Small intestine (tissue), 16 donors: ENCODE measurements around the gene SPTY2D1. TPM values are rescaled to one million over a fixed set of nuclear protein-coding genes. Genes with fewer than 3 reads are reported as not detected.
A peak's percentile ranks its signal among the peaks of the same experiment; 100 is the strongest.
"Not testable (repeated sequence)": the region's sequence is repeated elsewhere in the genome, so short reads cannot be mapped to it uniquely, and the experiment has no call there.

Experiments
- DNase-seq, 2 donors: peaks; one replicate each; pipeline versions ENCODE4 v3.0.0 to v3.0.0-alpha.2; 2013
- FAIRE-seq: peaks from 2 replicates; lab custom pipeline; 2012; peaks lifted over from hg19 to GRCh38; lab: Jason Lieb, UNC
- H3K27ac ChIP-seq, 3 donors: one replicate each; pipeline ENCODE4 v1.5.1; 2013; ENCODE audit warnings: low read length in 2 of 3, mild to moderate bottlenecking in 2 of 3, control low read depth in 1 of 3, inconsistent platforms in 1 of 3, low read depth in 1 of 3, moderate library complexity in 1 of 3
- H3K27me3 ChIP-seq, 3 donors: one replicate each; pipeline ENCODE4 v1.6.1; 2013; ENCODE audit warnings: low read length in 3 of 3, inconsistent platforms in 1 of 3; ENCODE audit not compliant: control insufficient read depth in 3 of 3, insufficient read depth in 3 of 3
- H3K36me3 ChIP-seq, 3 donors: one replicate each; pipeline ENCODE4 v1.6.1; 2013; ENCODE audit warnings: low read length in 3 of 3, inconsistent platforms in 1 of 3, low read depth in 1 of 3, mild to moderate bottlenecking in 1 of 3, moderate library complexity in 1 of 3; ENCODE audit not compliant: control insufficient read depth in 3 of 3, insufficient read depth in 2 of 3
- H3K4me1 ChIP-seq, 3 donors: one replicate each; pipeline ENCODE4 v1.6.1; 2013; ENCODE audit warnings: low read length in 2 of 3, inconsistent platforms in 1 of 3, low read depth in 1 of 3, mild to moderate bottlenecking in 1 of 3, moderate library complexity in 1 of 3; ENCODE audit not compliant: control insufficient read depth in 3 of 3, insufficient read depth in 2 of 3
- H3K4me3 ChIP-seq, 3 donors: one replicate each; pipeline ENCODE4 v1.5.1; 2013; ENCODE audit warnings: low read length in 3 of 3, control low read depth in 1 of 3, inconsistent platforms in 1 of 3, low read depth in 1 of 3, mild to moderate bottlenecking in 1 of 3, moderate library complexity in 1 of 3
- H3K9me3 ChIP-seq, 2 donors: one replicate each; pipeline ENCODE4 v1.6.1; 2013; ENCODE audit warnings: low read depth in 1 of 2, low read length in 1 of 2; ENCODE audit not compliant: control insufficient read depth in 2 of 2, insufficient read depth in 1 of 2
- WGBS, 3 donors: extraction: QIAGEN DNeasy Blood & Tissue Kit; methylation state at CpG; one replicate each; pipeline ENCODE4 v1.1.7; 2013; 5-methylcytosine and 5-hydroxymethylcytosine counted together
- long read RNA-seq, 10 donors: transcript quantifications; one replicate each; lab custom pipeline, GENCODE V29; 2026
- polyA plus RNA-seq, 4 donors: library from polyadenylated mRNA; stranded (reverse) in 3 of 4; unstranded in 1 of 4; fragments of 200-250 nt in 3 of 4; fragments of 120-200 nt in 1 of 4; gene quantifications; one replicate each; pipeline versions ENCODE4 v1.2.1 to v1.2.3, GENCODE V29; 2013
- donor health status: healthy with polysubstance abuse.
- donor health status: control.
- donor health status: control.
- donor health status: Bipolar disorder and iron deficiency.
- donor health status: healthy.

Gene SPTY2D1
- polyA plus RNA-seq: 10 to 100 TPM in 1 of 4 donors, 1 to 10 TPM in 3; 5.8 to 16.5 (median 6.5) TPM
- long read RNA-seq, donor 1, full-length matches to known transcripts: 3 of 13 reads
- long read RNA-seq, donor 1, partial matches to known transcripts: 10 of 13 reads
- long read RNA-seq, donor 1, other reads (novel, unspliced or antisense): 0 of 13 reads
- long read RNA-seq, donor 2: 0 reads
- long read RNA-seq, donor 3: 0 reads
- long read RNA-seq, donor 4: 0 reads
- long read RNA-seq, donor 5: 0 reads
- long read RNA-seq, donor 6, full-length matches to known transcripts: 1 of 1 reads
- long read RNA-seq, donor 6, partial matches to known transcripts: 0 of 1 reads
- long read RNA-seq, donor 6, other reads (novel, unspliced or antisense): 0 of 1 reads
- long read RNA-seq, donor 7: 0 reads
- long read RNA-seq, donor 8: 0 reads
- long read RNA-seq, donor 9: 0 reads
- long read RNA-seq, donor 10, full-length matches to known transcripts: 1 of 7 reads
- long read RNA-seq, donor 10, partial matches to known transcripts: 6 of 7 reads
- long read RNA-seq, donor 10, other reads (novel, unspliced or antisense): 0 of 7 reads

GRCh38 chr11:18634140-18635032, at the start of gene SPTY2D1:
Gene SPTY2D1 (minus strand): TSS chr11:18634342. CDS start chr11:18634257, 85 bp downstream.
- DNase-seq: peak; percentile 100
- Histone ChIP-seq H3K27ac (peak within 1 kb of the TSS; percentile 78 to 100 (median 96)), H3K9me3 (no peaks in the 10 kb centered on the region), H3K27me3 (no peaks in the 10 kb centered on the region), H3K4me3 (peak within 1 kb of the TSS; percentile 65 to 93 (median 75)), H3K36me3 (no peaks in the 10 kb centered on the region), H3K4me1 (peaks cover 0 to 5% (median 4%) of the 10 kb centered on the region in 3 donors)
- FAIRE-seq: no peak
- 0% methylated on average over 53 to 60 of the region's 60 CpGs for whole genome bisulfite sequencing, 3 donors

GRCh38 chr11:18682466-18682865, 48.3 kb upstream of the SPTY2D1 start:
- FAIRE-seq: no peak
- Histone ChIP-seq H3K4me3 (no peak overlapping the region), H3K36me3 (no peaks in the 10 kb centered on the region), H3K9me3 (no peaks in the 10 kb centered on the region), H3K27me3 (no peaks in the 10 kb centered on the region), H3K27ac (no peak overlapping the region), H3K4me1 (no peaks in the 10 kb centered on the region)
- WGBS, 3 donors: 90 to 99% (median 91%) methylated on average over 3 of the region's 3 CpGs
- no peak for DNase-seq

DNA sequence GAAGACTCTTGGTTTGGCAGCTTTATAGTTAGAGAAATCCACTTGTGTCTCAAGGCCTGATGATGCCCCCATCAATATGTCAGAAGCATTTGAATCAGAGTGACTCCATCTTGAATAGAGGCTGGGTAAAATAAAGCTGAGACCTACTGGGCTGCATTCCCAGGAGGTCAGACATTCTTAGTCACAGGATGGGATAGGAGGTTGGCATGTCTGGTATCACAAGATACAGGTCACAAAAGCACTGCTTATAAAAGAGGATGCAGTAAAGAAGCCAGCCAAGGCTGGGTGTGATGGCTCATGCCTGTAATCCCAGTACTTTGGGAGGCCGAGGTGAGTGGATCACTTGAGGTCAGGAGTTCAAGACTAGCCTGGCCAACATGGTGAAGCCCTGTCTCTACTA, 47.8 kb upstream of the SPTY2D1 start:
- H3K27me3 ChIP-seq, H3K36me3 ChIP-seq, DNase-seq, H3K27ac ChIP-seq, H3K4me3 ChIP-seq, FAIRE-seq, H3K9me3 ChIP-seq, H3K4me1 ChIP-seq: not testable (repeated sequence)
- 60 to 95% (median 92%) methylated on average over 1 of the region's 1 CpG for WGBS, 3 donors

- H3K36me3 ChIP-seq: no peaks in the 10 kb centered on the region
- H3K4me1 ChIP-seq: no peaks in the 10 kb centered on the region
- 80 to 90% (median 81%) methylated on average over 3 of the region's 3 CpGs for WGBS, 3 donors
- FAIRE-seq: no peak
- H3K4me3 ChIP-seq: no peak overlapping the region
- H3K9me3 ChIP-seq: no peaks in the 10 kb centered on the region
- no peak overlapping the region for H3K27ac ChIP-seq
- DNase-seq: no peak
- H3K27me3 ChIP-seq: no peaks in the 10 kb centered on the region
These were observed 43.4 kb upstream of the SPTY2D1 start for GRCh38 chr11:18677560-18677959.

DNA sequence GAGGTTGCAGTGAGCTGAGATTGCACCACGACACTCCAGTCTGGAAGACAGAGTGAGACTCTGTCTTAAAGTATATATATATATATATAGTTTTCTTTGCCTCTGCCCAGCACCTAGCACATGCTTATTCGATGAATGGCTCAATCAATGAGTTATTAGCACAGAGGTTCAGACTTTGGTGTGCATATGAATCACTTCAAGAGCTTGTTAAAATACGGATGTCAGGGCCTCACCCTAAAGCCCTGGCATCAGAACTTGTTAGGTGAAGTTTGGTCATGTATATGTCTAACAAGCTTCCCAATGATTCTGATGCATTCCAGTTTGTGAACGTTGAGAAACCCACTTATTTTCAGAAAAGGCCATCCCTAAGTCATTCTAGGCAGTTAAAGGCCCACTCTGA, 42.7 kb upstream of the SPTY2D1 start:
- WGBS, 3 donors: 61 to 82% (median 65%) methylated on average over 4 of the region's 4 CpGs
- no peaks in the 10 kb centered on the region for H3K27me3 ChIP-seq
- no peak for FAIRE-seq
- no peaks in the 10 kb centered on the region for H3K9me3 ChIP-seq
- DNase-seq: no peak
- H3K36me3 ChIP-seq: no peaks in the 10 kb centered on the region
- H3K4me3 ChIP-seq: no peak overlapping the region
- H3K4me1 ChIP-seq: no peaks in the 10 kb centered on the region
- H3K27ac ChIP-seq: no peak overlapping the region

- not testable (repeated sequence) for H3K4me1 ChIP-seq, H3K36me3 ChIP-seq, H3K9me3 ChIP-seq, H3K27me3 ChIP-seq, H3K27ac ChIP-seq, FAIRE-seq, H3K4me3 ChIP-seq
- 64 to 85% (median 65%) methylated on average over 7 of the region's 7 CpGs for WGBS, 3 donors
- peak in 1 of 2 donors; percentile 50 for DNase-seq
These were observed 38.1 kb upstream of the SPTY2D1 start for GRCh38 chr11:18672209-18672608.

DNA sequence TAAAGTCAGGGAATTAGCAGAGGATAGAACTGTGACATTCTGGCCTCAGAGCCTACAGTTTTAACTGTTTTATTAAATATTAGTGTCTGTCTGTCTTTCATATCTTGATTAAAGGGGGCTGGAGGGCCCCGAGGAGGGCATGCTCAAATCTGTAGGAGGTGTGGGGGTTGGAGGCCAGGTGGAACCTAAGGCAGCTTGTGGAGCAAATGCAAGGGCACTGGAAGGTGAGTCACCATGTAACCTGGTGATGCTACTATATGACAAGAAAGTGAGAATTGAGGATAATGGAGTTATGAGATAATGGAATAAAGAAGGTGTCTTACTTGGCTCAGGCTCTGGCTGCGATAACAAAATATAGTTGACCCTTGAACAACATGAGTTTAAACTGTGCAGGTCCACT, 37.1 kb upstream of the SPTY2D1 start:
- no peaks in the 10 kb centered on the region for H3K9me3 ChIP-seq
- 70 to 86% (median 82%) methylated on average over 2 of the region's 2 CpGs for WGBS, 3 donors
- no peak overlapping the region for H3K4me3 ChIP-seq
- H3K36me3 ChIP-seq: no peaks in the 10 kb centered on the region
- FAIRE-seq: no peak
- H3K4me1 ChIP-seq: peaks cover 0 to 3% (median 3%) of the 10 kb centered on the region in 3 donors
- no peaks in the 10 kb centered on the region for H3K27me3 ChIP-seq
- no peak for DNase-seq
- no peak overlapping the region for H3K27ac ChIP-seq

DNA sequence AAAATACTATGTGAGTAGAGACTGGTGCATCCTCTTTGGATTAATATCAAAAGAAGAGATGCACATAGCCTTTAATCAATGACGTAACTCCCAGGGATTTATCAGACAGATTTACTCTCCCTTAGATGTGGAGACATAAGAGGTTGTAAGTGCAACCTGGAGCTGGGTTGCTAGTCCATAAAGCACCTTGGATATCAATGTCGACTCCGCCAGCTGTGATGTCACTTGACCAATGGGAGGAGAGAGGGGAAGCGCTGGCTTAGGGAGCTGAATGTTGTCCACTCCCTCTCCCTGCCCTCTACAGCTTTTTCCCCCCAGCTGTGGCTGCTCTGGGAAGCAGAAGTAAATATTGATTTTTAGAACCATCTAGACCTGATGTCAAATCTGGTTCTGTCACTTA, 35.6 kb upstream of the SPTY2D1 start:
- no peak for FAIRE-seq
- no peaks in the 10 kb centered on the region for H3K9me3 ChIP-seq
- no peak overlapping the region for H3K4me3 ChIP-seq
- H3K27ac ChIP-seq: no peak overlapping the region
- 64 to 81% (median 68%) methylated on average over 4 of the region's 4 CpGs for WGBS, 3 donors
- H3K4me1 ChIP-seq: peaks cover 0 to 3% (median 3%) of the 10 kb centered on the region in 3 donors
- no peaks in the 10 kb centered on the region for H3K27me3 ChIP-seq
- H3K36me3 ChIP-seq: no peaks in the 10 kb centered on the region
- peak in 1 of 2 donors; percentile 15 for DNase-seq
